Immature natural killer cell (primary cell): ENCODE data around the gene FAM114A1. TPM values are rescaled to one million over a fixed set of nuclear protein-coding genes. Genes with fewer than 3 reads are reported as not detected.
"Not testable (repeated sequence)": the region's sequence is repeated elsewhere in the genome, so short reads cannot be mapped to it uniquely, and the experiment has no call there.

Source experiments
- DNase-seq, 3 donors: peaks; one replicate each; pipeline ENCODE4 v3.0.0; 2022; ENCODE audit warnings: mixed read lengths in 1 of 3
- H3K27ac Mint-ChIP-seq, 6 donors: one replicate each; pipeline ENCODE4 v1.8.0; 2020; ENCODE audit warnings: mixed read lengths in 6 of 6, mild to moderate bottlenecking in 5 of 6, inconsistent platforms in 4 of 6, moderate library complexity in 3 of 6
- H3K27me3 Mint-ChIP-seq, 3 donors: one replicate each; pipeline ENCODE4 v1.8.0; 2020 to 2021; ENCODE audit warnings: low read depth in 3 of 3, mild to moderate bottlenecking in 3 of 3, mixed read lengths in 3 of 3, moderate library complexity in 3 of 3, inconsistent platforms in 1 of 3
- H3K36me3 Mint-ChIP-seq, 3 donors: one replicate each; pipeline ENCODE4 v1.8.0; 2020; ENCODE audit warnings: mixed read lengths in 3 of 3, inconsistent platforms in 2 of 3, mild to moderate bottlenecking in 2 of 3
- H3K4me1 Mint-ChIP-seq, 2 donors: one replicate each; pipeline ENCODE4 v1.8.0; 2020; ENCODE audit warnings: inconsistent platforms in 2 of 2, mild to moderate bottlenecking in 2 of 2, mixed read lengths in 2 of 2, moderate library complexity in 1 of 2
- H3K4me3 Mint-ChIP-seq, 5 donors: one replicate each; pipeline ENCODE4 v1.8.0; 2020; ENCODE audit warnings: mild to moderate bottlenecking in 5 of 5, mixed read lengths in 5 of 5, inconsistent platforms in 3 of 5, moderate library complexity in 3 of 5
- H3K9me3 Mint-ChIP-seq, 6 donors: one replicate each; pipeline ENCODE4 v1.8.0; 2020; ENCODE audit warnings: mild to moderate bottlenecking in 6 of 6, mixed read lengths in 6 of 6, inconsistent platforms in 4 of 6, moderate library complexity in 3 of 6
- polyA plus RNA-seq, 3 donors: library from polyadenylated mRNA; unstranded; fragments of 300-500 nt; fragmentation: Illumina TruSeq; gene quantifications; one replicate each; pipeline ENCODE4 v1.2.3, GENCODE V29; 2021

FAM114A1 gene
- polyA plus RNA-seq, 3 donors from 2014 or later, result not detected

- Mint-ChIP-seq H3K36me3 (peaks cover 21 to 43% (median 26%) of the 10 kb centered on the region in 3 donors), H3K27me3 (peaks cover 0 to 1% (median 0%) of the 10 kb centered on the region in 3 donors), H3K4me3 (no peak overlapping the region), H3K27ac (peak overlapping the region in 1 of 6 donors; percentile 9), H3K9me3 (no peaks in the 10 kb centered on the region), H3K4me1 (no peaks in the 10 kb centered on the region)
- no peak for DNase-seq
These were observed 114.9 kb downstream of the FAM114A1 start for GRCh38 chr4:38982361-38983095.

DNA sequence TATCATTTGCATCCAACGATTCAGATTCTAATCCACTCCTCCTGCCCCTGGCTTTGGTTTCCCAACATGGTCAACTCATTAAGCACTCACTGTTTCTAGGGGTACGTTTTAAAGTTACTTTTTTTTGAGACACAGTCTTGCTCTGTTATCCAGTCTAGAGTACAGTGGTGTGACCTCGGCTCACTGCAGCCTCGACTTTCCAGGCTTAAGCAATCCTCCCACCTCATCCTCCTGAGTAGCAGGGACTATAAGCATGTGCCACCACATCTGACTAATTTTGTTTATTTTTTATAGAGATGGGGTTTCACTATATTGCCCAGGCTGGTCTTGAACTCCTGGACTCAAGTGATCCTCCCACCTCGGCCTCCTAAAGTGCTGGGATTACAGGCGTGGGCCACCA lies 115.7 kb downstream of the FAM114A1 start:
- Mint-ChIP-seq H3K9me3 (no peaks in the 10 kb centered on the region), H3K4me1 (no peaks in the 10 kb centered on the region), H3K27ac (no peak overlapping the region), H3K27me3 (peaks cover 0 to 2% (median 1%) of the 10 kb centered on the region in 3 donors), H3K4me3 (no peak overlapping the region), H3K36me3 (peaks cover 21 to 43% (median 26%) of the 10 kb centered on the region in 3 donors)
- no peak for DNase-seq

DNA sequence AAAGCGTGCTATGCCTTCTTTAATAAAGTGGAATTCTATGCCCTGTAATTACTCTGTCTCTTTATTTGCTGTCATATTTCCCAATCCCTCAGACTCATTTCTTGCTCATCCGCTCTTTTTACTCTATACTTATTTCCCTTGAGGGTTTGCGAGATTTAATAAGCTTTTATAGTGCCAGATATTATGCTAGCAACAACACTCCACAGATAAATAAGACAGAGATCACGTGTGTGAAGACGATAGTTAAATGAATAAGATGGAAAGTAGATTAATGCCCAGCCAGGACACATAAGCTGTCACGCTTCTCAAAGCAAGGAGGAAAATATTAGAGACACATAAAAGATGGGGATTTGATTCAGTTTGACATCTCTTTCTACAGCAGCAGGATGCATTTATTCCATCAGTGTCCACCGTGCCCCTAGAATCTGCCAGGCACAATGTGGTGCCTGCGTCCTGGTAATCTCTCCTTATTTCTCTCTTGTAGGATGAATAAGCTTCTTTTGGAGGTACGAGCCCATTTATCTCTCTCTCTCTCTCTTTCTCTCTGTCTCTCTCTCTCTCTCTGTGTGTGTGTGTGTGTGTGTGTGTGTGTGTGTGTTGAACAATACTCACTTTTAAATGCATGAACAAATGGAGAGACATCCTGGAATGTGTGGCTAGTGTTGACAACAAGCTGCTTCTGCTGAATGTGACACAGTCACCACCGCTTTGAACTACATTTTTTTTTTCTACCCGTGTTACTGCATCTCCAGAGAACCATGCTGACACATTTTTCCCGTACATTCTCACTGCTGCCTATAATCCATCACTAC lies 116.4 kb downstream of the FAM114A1 start:
- H3K4me1 Mint-ChIP-seq, result no peaks in the 10 kb centered on the region
- H3K4me3 Mint-ChIP-seq, result no peak overlapping the region
- H3K27me3 Mint-ChIP-seq, result peaks cover 0 to 2% (median 1%) of the 10 kb centered on the region in 3 donors
- H3K9me3 Mint-ChIP-seq, result no peaks in the 10 kb centered on the region
- H3K36me3 Mint-ChIP-seq, result peaks cover 16 to 44% (median 33%) of the 10 kb centered on the region in 3 donors
- DNase-seq, result no peak
- peak overlapping the region in 1 of 6 donors; percentile 30 for H3K27ac Mint-ChIP-seq

- Mint-ChIP-seq H3K4me3 (no peak overlapping the region), H3K4me1 (no peaks in the 10 kb centered on the region), H3K27ac (peak overlapping the region in 1 of 6 donors; percentile 42), H3K9me3 (no peaks in the 10 kb centered on the region), H3K27me3 (peaks cover 0 to 2% (median 1%) of the 10 kb centered on the region in 3 donors), H3K36me3 (peaks cover 13 to 46% (median 32%) of the 10 kb centered on the region in 3 donors)
- no peak for DNase-seq
These were observed 117.9 kb downstream of the FAM114A1 start for GRCh38 chr4:38985410-38986100.

DNA sequence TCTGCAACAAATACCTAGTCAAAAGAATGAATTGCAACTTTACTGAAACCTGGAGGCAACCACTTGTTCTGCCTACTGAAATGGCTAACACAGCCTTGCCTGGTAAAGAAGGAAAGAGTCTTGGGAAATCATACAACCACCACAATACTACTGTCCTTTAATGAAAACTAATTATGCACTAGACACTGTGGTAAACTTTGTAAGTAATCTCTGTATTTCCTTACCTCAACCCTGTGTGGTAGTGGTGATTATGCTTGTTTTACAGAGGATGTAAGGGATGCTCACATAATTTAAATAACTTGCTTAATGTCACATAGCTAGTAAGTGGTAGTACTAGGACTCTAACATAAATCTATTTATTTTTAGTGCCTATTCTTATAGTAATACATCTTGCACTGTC lies 119.9 kb downstream of the FAM114A1 start:
- Mint-ChIP-seq H3K4me3 (no peak overlapping the region), H3K4me1 (no peaks in the 10 kb centered on the region), H3K36me3 (peaks cover 10 to 45% (median 32%) of the 10 kb centered on the region in 3 donors), H3K27ac (peak overlapping the region in 1 of 6 donors; percentile 63), H3K9me3 (no peaks in the 10 kb centered on the region), H3K27me3 (peaks cover 1 to 2% (median 1%) of the 10 kb centered on the region in 3 donors)
- DNase-seq, result no peak

DNA sequence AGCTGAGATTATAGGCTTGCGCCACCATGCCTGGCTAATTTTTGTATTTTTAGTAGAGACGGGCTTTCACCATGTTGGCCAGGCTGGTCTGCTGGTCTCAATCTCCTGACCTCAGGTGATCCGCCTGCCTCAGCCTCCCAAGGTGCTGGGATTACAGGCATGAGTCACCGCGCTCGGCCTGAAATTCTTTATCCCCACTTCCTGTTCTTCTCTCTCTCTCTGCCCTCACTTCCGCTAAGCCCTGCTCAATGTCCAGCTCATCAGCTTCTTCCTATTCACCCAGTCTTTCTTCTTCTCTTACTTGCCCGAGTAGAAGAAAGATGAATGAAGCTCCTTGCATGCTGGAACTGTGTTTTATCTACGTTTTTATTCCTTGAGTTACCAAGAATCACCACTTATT lies 120.7 kb downstream of the FAM114A1 start:
- H3K27me3 Mint-ChIP-seq, H3K4me1 Mint-ChIP-seq, H3K4me3 Mint-ChIP-seq, DNase-seq, H3K9me3 Mint-ChIP-seq: not testable (repeated sequence)
- peak overlapping the region in 1 of 6 donors; percentile 23 for H3K27ac Mint-ChIP-seq
- H3K36me3 Mint-ChIP-seq, result peaks cover 10 to 43% (median 31%) of the 10 kb centered on the region in 3 donors

DNA sequence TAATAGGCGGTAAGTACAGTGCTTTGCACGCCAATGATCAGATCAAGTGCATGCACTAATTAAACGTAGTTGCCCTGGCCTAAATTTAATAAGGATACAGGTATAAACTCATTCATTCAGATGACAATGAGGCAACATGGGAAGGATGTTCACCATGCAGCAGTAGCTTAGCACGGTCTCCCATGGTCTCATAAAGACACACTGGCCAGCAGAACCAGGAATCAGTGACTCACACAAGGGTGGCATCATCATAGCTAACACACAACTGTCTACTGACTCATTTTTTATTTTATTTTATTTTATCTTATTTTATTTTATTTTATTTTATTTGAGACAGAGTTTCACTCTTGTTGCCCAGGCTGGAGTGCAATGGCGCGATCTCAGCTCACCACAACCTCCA lies 121.9 kb downstream of the FAM114A1 start:
- Mint-ChIP-seq H3K27ac (no peak overlapping the region), H3K36me3 (peaks cover 10 to 44% (median 33%) of the 10 kb centered on the region in 3 donors), H3K9me3 (no peaks in the 10 kb centered on the region), H3K4me3 (no peak overlapping the region), H3K27me3 (peaks cover 0 to 2% (median 1%) of the 10 kb centered on the region in 3 donors), H3K4me1 (no peaks in the 10 kb centered on the region)
- DNase-seq, result no peak

DNA sequence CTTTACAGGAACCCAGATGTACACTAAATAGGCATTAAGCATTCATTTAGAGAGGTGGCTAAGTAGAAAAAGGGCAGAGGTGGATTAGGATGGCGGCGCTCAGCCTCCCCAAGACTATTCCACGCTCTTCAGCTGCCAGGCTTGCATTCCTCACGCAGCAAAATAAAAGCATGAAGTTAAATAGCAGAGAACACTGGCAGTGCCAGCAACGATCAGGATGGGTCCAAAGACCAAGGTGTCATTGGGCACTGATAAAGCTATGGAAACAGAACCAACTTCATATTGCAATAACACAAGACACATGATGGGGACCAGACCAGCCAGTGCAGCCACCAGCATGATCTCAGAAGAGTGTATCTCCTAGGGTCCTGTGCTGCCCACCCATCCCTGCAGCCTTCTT lies 122.6 kb downstream of the FAM114A1 start:
- Mint-ChIP-seq H3K36me3 (peaks cover 15 to 49% (median 36%) of the 10 kb centered on the region in 3 donors), H3K4me3 (no peak overlapping the region), H3K4me1 (no peaks in the 10 kb centered on the region), H3K27me3 (peaks cover 0 to 2% (median 1%) of the 10 kb centered on the region in 3 donors), H3K27ac (no peak overlapping the region), H3K9me3 (no peaks in the 10 kb centered on the region)
- DNase-seq, result no peak

GRCh38 chr4:38993683-38994082 lies 126.1 kb downstream of the FAM114A1 start:
- no peak for DNase-seq
- Mint-ChIP-seq H3K9me3 (no peaks in the 10 kb centered on the region), H3K36me3 (peaks cover 24 to 38% (median 34%) of the 10 kb centered on the region in 3 donors), H3K4me3 (no peak overlapping the region), H3K27ac (peak overlapping the region in 1 of 6 donors; percentile 55), H3K27me3 (peaks cover 0 to 1% (median 0%) of the 10 kb centered on the region in 3 donors), H3K4me1 (no peaks in the 10 kb centered on the region)

GRCh38 chr4:38994135-38994534 lies 126.5 kb downstream of the FAM114A1 start:
- DNase-seq, result no peak
- H3K9me3 Mint-ChIP-seq, result no peaks in the 10 kb centered on the region
- H3K36me3 Mint-ChIP-seq, result peaks cover 26 to 33% (median 33%) of the 10 kb centered on the region in 3 donors
- H3K27ac Mint-ChIP-seq, result no peak overlapping the region
- H3K4me3 Mint-ChIP-seq, result no peak overlapping the region
- no peaks in the 10 kb centered on the region for H3K4me1 Mint-ChIP-seq
- peaks cover 0 to 1% (median 0%) of the 10 kb centered on the region in 3 donors for H3K27me3 Mint-ChIP-seq

Other genes starting within 250 kb of the FAM114A1 start
- 10 to 100 TPM; 41.3 to 78.0 (median 63.8) TPM for gene KLF3, start 203.6 kb upstream of the FAM114A1 start, polyA plus RNA-seq
- gene TLR10, start 84.8 kb upstream of the FAM114A1 start, polyA plus RNA-seq, result 1 to 10 TPM in 1 of 3 donors, under 1 TPM in 2; 0.55 to 4.5 (median 0.72) TPM
- gene TLR1, start 63.0 kb upstream of the FAM114A1 start, polyA plus RNA-seq, result 10 to 100 TPM; 16.6 to 24.7 (median 20.0) TPM
- gene TLR6, start 11.0 kb upstream of the FAM114A1 start, polyA plus RNA-seq, result 1 to 10 TPM; 1.9 to 4.8 (median 3.9) TPM
- 10 to 100 TPM; 16.3 to 31.9 (median 26.4) TPM for gene TMEM156, start 164.6 kb downstream of the FAM114A1 start, polyA plus RNA-seq
- 1 to 10 TPM; 5.5 to 8.9 (median 8.9) TPM for gene KLHL5, start 194.4 kb downstream of the FAM114A1 start, polyA plus RNA-seq